Measurements from ENCODE around the gene SERPINB11. TPM values are rescaled to one million over a fixed set of nuclear protein-coding genes. Genes with fewer than 3 reads are reported as not detected.
"Not testable (repeated sequence)": the region's sequence is repeated elsewhere in the genome, so short reads cannot be mapped to it uniquely, and the experiment has no call there.

The SERPINB11 gene
- total RNA-seq, 1 donor from 2014 or later: 1.6 TPM

DNA sequence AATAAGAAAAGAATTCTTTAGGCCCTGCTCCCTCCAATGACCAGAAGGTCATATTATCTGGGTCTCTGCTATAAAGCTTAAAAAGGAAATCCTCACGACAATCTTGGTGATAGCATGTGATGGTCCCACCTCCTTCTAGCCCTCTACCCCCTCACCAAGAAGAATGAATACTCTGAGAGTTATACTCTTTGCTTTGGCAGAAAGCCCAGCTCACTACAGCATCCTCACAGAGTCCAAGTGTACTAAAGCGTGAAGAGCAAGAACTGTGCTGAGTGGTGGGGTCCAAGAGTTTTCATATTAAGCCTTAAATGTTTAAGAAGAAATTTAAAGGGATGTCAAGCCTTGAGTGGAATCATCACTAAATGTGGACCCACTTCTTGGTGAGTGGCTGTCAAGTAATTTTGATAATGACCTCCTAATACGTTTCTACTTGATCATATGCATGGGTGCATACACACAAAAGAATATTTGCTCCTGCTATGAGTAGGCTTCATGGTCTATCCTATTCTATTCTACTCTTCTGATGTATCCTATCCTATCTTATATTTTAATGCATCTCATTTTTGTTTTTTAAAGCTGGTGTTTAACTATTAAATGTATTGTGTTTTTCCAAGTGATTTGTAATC lies 56.0 kb downstream of the SERPINB11 start:
- TF ChIP-seq, protein P1, sequence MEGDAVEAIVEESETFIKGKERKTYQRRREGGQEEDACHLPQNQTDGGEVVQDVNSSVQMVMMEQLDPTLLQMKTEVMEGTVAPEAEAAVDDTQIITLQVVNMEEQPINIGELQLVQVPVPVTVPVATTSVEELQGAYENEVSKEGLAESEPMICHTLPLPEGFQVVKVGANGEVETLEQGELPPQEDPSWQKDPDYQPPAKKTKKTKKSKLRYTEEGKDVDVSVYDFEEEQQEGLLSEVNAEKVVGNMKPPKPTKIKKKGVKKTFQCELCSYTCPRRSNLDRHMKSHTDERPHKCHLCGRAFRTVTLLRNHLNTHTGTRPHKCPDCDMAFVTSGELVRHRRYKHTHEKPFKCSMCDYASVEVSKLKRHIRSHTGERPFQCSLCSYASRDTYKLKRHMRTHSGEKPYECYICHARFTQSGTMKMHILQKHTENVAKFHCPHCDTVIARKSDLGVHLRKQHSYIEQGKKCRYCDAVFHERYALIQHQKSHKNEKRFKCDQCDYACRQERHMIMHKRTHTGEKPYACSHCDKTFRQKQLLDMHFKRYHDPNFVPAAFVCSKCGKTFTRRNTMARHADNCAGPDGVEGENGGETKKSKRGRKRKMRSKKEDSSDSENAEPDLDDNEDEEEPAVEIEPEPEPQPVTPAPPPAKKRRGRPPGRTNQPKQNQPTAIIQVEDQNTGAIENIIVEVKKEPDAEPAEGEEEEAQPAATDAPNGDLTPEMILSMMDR (IDR thresholded peaks at IDR 0.05; ENCODE audit: insufficient read depth, low read length, severe bottlenecking): no peak
- no peaks in the 10 kb centered on the region for H3K27me3 ChIP-seq (ENCODE audit: control insufficient read depth, insufficient read depth, low read length)
- no peak overlapping the region for H3K4me3 ChIP-seq (ENCODE audit: low read depth, low read length)
- no peaks in the 10 kb centered on the region for H3K36me3 ChIP-seq (ENCODE audit: control insufficient read depth, insufficient read depth, low read length)
- FAIRE-seq (no peak), DNase-seq (ENCODE audit: low read depth) (no peak)

- H3K27me3 ChIP-seq (ENCODE audit: control insufficient read depth, insufficient read depth, low read length); H3K4me3 ChIP-seq (ENCODE audit: low read depth, low read length); H3K36me3 ChIP-seq (ENCODE audit: control insufficient read depth, insufficient read depth, low read length); FAIRE-seq; DNase-seq (ENCODE audit: low read depth): not testable (repeated sequence)
Observed at GRCh38 chr18:63759786-63760185, 57.0 kb downstream of the SERPINB11 start.

- Histone ChIP-seq H3K36me3 (ENCODE audit: control insufficient read depth, insufficient read depth, low read length) (no peaks in the 10 kb centered on the region), H3K4me3 (ENCODE audit: low read depth, low read length) (no peak overlapping the region), H3K27me3 (ENCODE audit: control insufficient read depth, insufficient read depth, low read length) (no peaks in the 10 kb centered on the region)
- no peak for FAIRE-seq
- TF ChIP-seq, protein P1 (IDR thresholded peaks at IDR 0.05; ENCODE audit: insufficient read depth, low read length, severe bottlenecking): no peak
- peak; percentile 83 for DNase-seq (ENCODE audit: low read depth)
Observed at GRCh38 chr18:63762518-63762917, 59.8 kb downstream of the SERPINB11 start.

DNA sequence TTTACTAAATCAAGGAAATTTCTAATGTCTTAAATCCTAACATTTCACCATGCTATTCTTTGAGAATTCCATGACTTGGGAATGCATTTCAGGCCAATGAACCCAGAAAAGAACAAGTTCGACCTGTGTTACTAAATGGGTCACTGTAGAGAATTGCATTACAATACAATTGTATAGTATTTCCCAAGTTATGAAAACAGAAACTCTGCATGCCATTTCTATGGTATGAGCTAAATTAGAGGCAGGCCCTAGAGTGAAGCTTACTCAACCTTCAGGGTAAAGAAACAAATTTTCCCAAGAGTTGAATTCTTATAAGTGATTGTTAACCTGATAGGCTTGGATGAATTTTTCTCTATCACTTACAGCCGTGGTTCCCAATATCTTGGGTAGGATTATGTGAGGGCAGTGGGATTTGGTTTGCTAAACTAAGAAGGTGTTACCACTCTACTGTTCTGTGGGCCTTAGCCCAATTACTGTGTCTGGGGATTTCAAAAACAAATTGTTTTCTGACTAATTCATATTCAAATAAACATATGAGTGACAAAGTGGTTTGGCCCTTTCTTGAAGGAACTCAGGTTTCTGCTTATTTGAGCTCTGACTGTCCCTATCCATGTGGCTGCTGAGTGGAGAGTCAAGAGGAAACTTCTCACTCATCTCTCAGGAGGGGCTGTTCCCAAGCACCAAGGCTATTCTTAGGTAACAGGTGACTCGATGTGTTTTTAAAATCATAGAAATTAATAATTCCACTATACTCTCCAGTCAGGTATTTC lies 61.3 kb downstream of the SERPINB11 start:
- FAIRE-seq: no peak
- TF ChIP-seq, protein P1 (IDR thresholded peaks at IDR 0.05; ENCODE audit: insufficient read depth, low read length, severe bottlenecking): no peak
- Histone ChIP-seq H3K4me3 (ENCODE audit: low read depth, low read length) (no peak overlapping the region), H3K36me3 (ENCODE audit: control insufficient read depth, insufficient read depth, low read length) (no peaks in the 10 kb centered on the region), H3K27me3 (ENCODE audit: control insufficient read depth, insufficient read depth, low read length) (no peaks in the 10 kb centered on the region)
- DNase-seq (ENCODE audit: low read depth): peak; percentile 53

- TF ChIP-seq, protein P1 (IDR thresholded peaks at IDR 0.05; ENCODE audit: insufficient read depth, low read length, severe bottlenecking): no peak
- no peak for FAIRE-seq
- Histone ChIP-seq H3K27me3 (ENCODE audit: control insufficient read depth, insufficient read depth, low read length) (no peaks in the 10 kb centered on the region), H3K4me3 (ENCODE audit: low read depth, low read length) (no peak overlapping the region), H3K36me3 (ENCODE audit: control insufficient read depth, insufficient read depth, low read length) (no peaks in the 10 kb centered on the region)
- DNase-seq (ENCODE audit: low read depth): no peak
Observed at GRCh38 chr18:63765837-63766236, 63.1 kb downstream of the SERPINB11 start.

Other genes with a start within 250 kb of the SERPINB11 start
- gene SERPINB5, start 226.0 kb upstream of the SERPINB11 start, total RNA-seq: 440 and 513 TPM in 2 replicates
- gene SERPINB12, start 160.6 kb upstream of the SERPINB11 start, total RNA-seq: 0.53 and 1.4 TPM in 2 replicates
- 8.2 and 48.0 TPM in 2 replicates for gene SERPINB13, start 115.6 kb upstream of the SERPINB11 start, total RNA-seq
- gene SERPINB4, start 58.7 kb upstream of the SERPINB11 start, total RNA-seq: 0.26 and 15.7 TPM in 2 replicates
- gene SERPINB3, start 41.1 kb upstream of the SERPINB11 start, total RNA-seq: 22.4 and 165 TPM in 2 replicates
- 25.0 and 46.6 TPM in 2 replicates for gene SERPINB7, start 72.5 kb downstream of the SERPINB11 start, total RNA-seq
- gene SERPINB2, start 184.7 kb downstream of the SERPINB11 start, total RNA-seq: 50.5 and 64.6 TPM in 2 replicates
- under 0.01 and 0.79 TPM in 2 replicates for gene SERPINB10, start 205.0 kb downstream of the SERPINB11 start, total RNA-seq
- gene HMSD, start 246.3 kb downstream of the SERPINB11 start, total RNA-seq: 0.13 and 0.26 TPM in 2 replicates